Femur (tissue), 1 donor: Measurements from ENCODE around the gene GJB1.
A peak's percentile ranks its signal among the peaks of the same experiment; 100 is the strongest.

Experiments used
- DNase-seq: peaks from one replicate; pipeline ENCODE4 v3.0.0-alpha.2; 2017

GJB1 gene

GRCh38 chrX:71215338-71215912, 7.6 kb upstream of the GJB1 start:
- no peak for DNase-seq

GRCh38 chrX:71216485-71216884, 6.5 kb upstream of the GJB1 start:
- no peak for DNase-seq

GRCh38 chrX:71217298-71217697, 5.7 kb upstream of the GJB1 start:
- DNase-seq = no peak

- DNase-seq = no peak
Observed at GRCh38 chrX:71221145-71221544, 1.9 kb upstream of the GJB1 start.

- no peak for DNase-seq
Observed at GRCh38 chrX:71224098-71224708, 1.2 kb downstream of the GJB1 start.

GRCh38 chrX:71225009-71225408, 2.0 kb downstream of the GJB1 start:
- no peak for DNase-seq

- no peak for DNase-seq
Observed at GRCh38 chrX:71225676-71226075, 2.7 kb downstream of the GJB1 start.

GRCh38 chrX:71227370-71228062, 4.5 kb downstream of the GJB1 start:
- no peak for DNase-seq

GRCh38 chrX:71228063-71228642, 5.1 kb downstream of the GJB1 start:
- DNase-seq = no peak

GRCh38 chrX:71235482-71235881, 12.5 kb downstream of the GJB1 start:
- no peak for DNase-seq

- no peak for DNase-seq
Observed at GRCh38 chrX:71236836-71237235, 13.8 kb downstream of the GJB1 start.

- no peak for DNase-seq
Observed at GRCh38 chrX:71239781-71240180, 16.8 kb downstream of the GJB1 start.

GRCh38 chrX:71241301-71241700, 18.3 kb downstream of the GJB1 start:
- no peak for DNase-seq

GRCh38 chrX:71244359-71245128, 21.5 kb downstream of the GJB1 start:
- no peak for DNase-seq

- DNase-seq = no peak
Observed at GRCh38 chrX:71245159-71245558, 22.1 kb downstream of the GJB1 start.

- DNase-seq = no peak
Observed at GRCh38 chrX:71250841-71251240, 27.8 kb downstream of the GJB1 start.

GRCh38 chrX:71251466-71251973, 28.5 kb downstream of the GJB1 start:
- no peak for DNase-seq

GRCh38 chrX:71252221-71252620, 29.2 kb downstream of the GJB1 start:
- DNase-seq = no peak

- DNase-seq = peak; percentile 64
Observed at GRCh38 chrX:71253253-71254091, 30.4 kb downstream of the GJB1 start.

GRCh38 chrX:71254092-71254963, 31.3 kb downstream of the GJB1 start, which contains the start of gene ZMYM3:
Gene ZMYM3 (minus strand): TSS chrX:71254140. CDS start chrX:71253255, 885 bp downstream.
- DNase-seq = peak; percentile 92

- DNase-seq = no peak
Observed at GRCh38 chrX:71256051-71256450, 33.0 kb downstream of the GJB1 start.
